Astrocyte (in vitro differentiated cells and primary cell): ENCODE data around the gene MED4. TPM values are rescaled to one million over a fixed set of nuclear protein-coding genes. Genes with fewer than 3 reads are reported as not detected.
A peak's percentile ranks its signal among the peaks of the same experiment; 100 is the strongest.

Experiments
- DNase-seq: peaks from one replicate; pipeline ENCODE4 v3.0.0-alpha.2; 2010; ENCODE audit warnings: low read depth
- FAIRE-seq: peaks from 2 replicates; lab custom pipeline; 2011; peaks lifted over from hg19 to GRCh38; lab: Jason Lieb, UNC
- H2AFZ ChIP-seq: 2 replicates; pipeline ENCODE4 v1.6.0; 2012; ENCODE audit warnings: low read depth, low read length, inconsistent platforms
- H3K27ac ChIP-seq: 2 replicates; pipeline ENCODE4 v1.5.1; 2011; ENCODE audit warnings: low read depth, low read length, inconsistent platforms
- H3K27me3 ChIP-seq: 2 replicates; pipeline ENCODE4 v1.6.0; 2011; ENCODE audit warnings: low read length, inconsistent platforms; ENCODE audit not compliant: insufficient read depth
- H3K36me3 ChIP-seq: 2 replicates; pipeline ENCODE4 v1.5.1; 2011; ENCODE audit warnings: low read length, inconsistent platforms; ENCODE audit not compliant: insufficient read depth
- H3K4me1 ChIP-seq: 2 replicates; pipeline ENCODE4 v1.5.1; 2011; ENCODE audit warnings: low read length, inconsistent platforms; ENCODE audit not compliant: insufficient read depth
- H3K4me2 ChIP-seq: 2 replicates; pipeline ENCODE4 v1.6.0; 2012; ENCODE audit warnings: low read length, inconsistent platforms
- H3K4me3 ChIP-seq: 2 replicates; pipeline ENCODE4 v1.5.1; 2011; ENCODE audit warnings: low read depth, mild to moderate bottlenecking, low read length, inconsistent platforms; ENCODE audit not compliant: insufficient read depth
- H3K79me2 ChIP-seq: 2 replicates; pipeline ENCODE4 v1.6.0; 2012; ENCODE audit warnings: mild to moderate bottlenecking, low read length, inconsistent platforms; ENCODE audit not compliant: insufficient read depth
- H3K9ac ChIP-seq: 2 replicates; pipeline ENCODE4 v1.6.0; 2012; ENCODE audit warnings: mild to moderate bottlenecking, low read length, inconsistent platforms
- H3K9me3 ChIP-seq: 2 replicates; pipeline ENCODE4 v1.5.1; 2012; ENCODE audit warnings: low read depth, mild to moderate bottlenecking, low read length, inconsistent platforms; ENCODE audit not compliant: insufficient read depth
- H4K20me1 ChIP-seq: 2 replicates; pipeline ENCODE4 v1.6.0; 2012; ENCODE audit warnings: low read length, inconsistent platforms; ENCODE audit not compliant: insufficient read depth
- H3K27ac Mint-ChIP-seq: one replicate; pipeline ENCODE4 v1.8.0; 2021; ENCODE audit warnings: mild to moderate bottlenecking, mixed read lengths; ENCODE audit not compliant: unreplicated experiment
- H3K27me3 Mint-ChIP-seq: one replicate; pipeline ENCODE4 v1.8.0; 2021; ENCODE audit warnings: low read depth, mixed read lengths; ENCODE audit not compliant: unreplicated experiment
- H3K36me3 Mint-ChIP-seq: one replicate; pipeline ENCODE4 v1.8.0; 2021; ENCODE audit warnings: low read depth, mixed read lengths; ENCODE audit not compliant: unreplicated experiment
- H3K4me1 Mint-ChIP-seq: one replicate; pipeline ENCODE4 v1.8.0; 2021; ENCODE audit warnings: low read depth, mixed read lengths; ENCODE audit not compliant: unreplicated experiment
- H3K4me3 Mint-ChIP-seq: one replicate; pipeline ENCODE4 v1.8.0; 2021; ENCODE audit warnings: mild to moderate bottlenecking, moderate library complexity, mixed read lengths; ENCODE audit not compliant: unreplicated experiment
- H3K9me3 Mint-ChIP-seq: one replicate; pipeline ENCODE4 v1.8.0; 2021; ENCODE audit warnings: mild to moderate bottlenecking, mixed read lengths; ENCODE audit not compliant: unreplicated experiment
- EZH2 ChIP-seq: IDR thresholded peaks from 2 replicates; pipeline ENCODE4 v1.6.1; 2012; ENCODE audit warnings: mild to moderate bottlenecking, low read length, inconsistent platforms; ENCODE audit not compliant: insufficient read depth
- total RNA-seq: library from RNA; stranded (reverse); gene quantifications from 2 replicates; pipeline ENCODE4 v1.2.1, GENCODE V29; 2021
- TF ChIP-seq, protein P1 (sequence below): IDR thresholded peaks from 2 replicates; pipeline ENCODE4 v1.5.1; 2011; ENCODE audit warnings: low read depth, mild to moderate bottlenecking, inconsistent platforms, low read length, moderate library complexity; ENCODE audit not compliant: insufficient read depth

Gene MED4
- total RNA-seq, 1 donor from 2014 or later: 37.5 TPM

DNA sequence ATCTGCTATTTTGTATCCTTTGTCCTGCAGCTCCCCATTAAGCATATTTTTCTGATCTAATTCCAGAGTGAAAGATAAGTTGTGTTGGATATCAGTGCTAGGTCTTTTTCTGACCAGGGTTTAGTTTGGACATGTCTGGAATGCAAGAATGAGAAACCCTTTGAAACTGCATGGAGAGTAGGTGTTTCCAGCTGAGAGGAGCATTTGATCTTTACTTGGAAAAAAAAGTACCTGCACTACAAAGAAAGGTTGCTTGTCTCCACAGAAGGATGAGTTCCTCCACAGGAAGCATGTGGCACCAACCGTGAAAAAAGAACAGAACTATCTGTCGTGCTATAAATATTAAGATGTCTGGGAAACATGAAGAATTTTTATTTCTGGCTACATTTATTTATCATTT lies 36.6 kb upstream of the MED4 start:
- H3K27me3 ChIP-seq: no peaks in the 10 kb centered on the region
- no peaks in the 10 kb centered on the region for H3K36me3 Mint-ChIP-seq
- no peak overlapping the region for H3K4me3 ChIP-seq
- no peaks in the 10 kb centered on the region for H3K36me3 ChIP-seq
- no peak overlapping the region for H2AFZ ChIP-seq
- no peaks in the 10 kb centered on the region for H3K4me1 ChIP-seq
- no peak overlapping the region for H3K4me3 Mint-ChIP-seq
- no peak overlapping the region for H3K4me2 ChIP-seq
- no peak overlapping the region for H3K27ac Mint-ChIP-seq
- FAIRE-seq: no peak
- H3K79me2 ChIP-seq: no peaks in the 10 kb centered on the region
- no peak for TF ChIP-seq EZH2
- TF ChIP-seq, protein P1, sequence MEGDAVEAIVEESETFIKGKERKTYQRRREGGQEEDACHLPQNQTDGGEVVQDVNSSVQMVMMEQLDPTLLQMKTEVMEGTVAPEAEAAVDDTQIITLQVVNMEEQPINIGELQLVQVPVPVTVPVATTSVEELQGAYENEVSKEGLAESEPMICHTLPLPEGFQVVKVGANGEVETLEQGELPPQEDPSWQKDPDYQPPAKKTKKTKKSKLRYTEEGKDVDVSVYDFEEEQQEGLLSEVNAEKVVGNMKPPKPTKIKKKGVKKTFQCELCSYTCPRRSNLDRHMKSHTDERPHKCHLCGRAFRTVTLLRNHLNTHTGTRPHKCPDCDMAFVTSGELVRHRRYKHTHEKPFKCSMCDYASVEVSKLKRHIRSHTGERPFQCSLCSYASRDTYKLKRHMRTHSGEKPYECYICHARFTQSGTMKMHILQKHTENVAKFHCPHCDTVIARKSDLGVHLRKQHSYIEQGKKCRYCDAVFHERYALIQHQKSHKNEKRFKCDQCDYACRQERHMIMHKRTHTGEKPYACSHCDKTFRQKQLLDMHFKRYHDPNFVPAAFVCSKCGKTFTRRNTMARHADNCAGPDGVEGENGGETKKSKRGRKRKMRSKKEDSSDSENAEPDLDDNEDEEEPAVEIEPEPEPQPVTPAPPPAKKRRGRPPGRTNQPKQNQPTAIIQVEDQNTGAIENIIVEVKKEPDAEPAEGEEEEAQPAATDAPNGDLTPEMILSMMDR: no peak
- no peaks in the 10 kb centered on the region for H4K20me1 ChIP-seq
- no peaks in the 10 kb centered on the region for H3K27me3 Mint-ChIP-seq
- peaks cover 3% of the 10 kb centered on the region for H3K9me3 Mint-ChIP-seq
- H3K4me1 Mint-ChIP-seq: peaks cover 7% of the 10 kb centered on the region
- no peak overlapping the region for H3K9ac ChIP-seq
- no peak for DNase-seq
- no peak overlapping the region for H3K27ac ChIP-seq
- H3K9me3 ChIP-seq: no peaks in the 10 kb centered on the region

DNA sequence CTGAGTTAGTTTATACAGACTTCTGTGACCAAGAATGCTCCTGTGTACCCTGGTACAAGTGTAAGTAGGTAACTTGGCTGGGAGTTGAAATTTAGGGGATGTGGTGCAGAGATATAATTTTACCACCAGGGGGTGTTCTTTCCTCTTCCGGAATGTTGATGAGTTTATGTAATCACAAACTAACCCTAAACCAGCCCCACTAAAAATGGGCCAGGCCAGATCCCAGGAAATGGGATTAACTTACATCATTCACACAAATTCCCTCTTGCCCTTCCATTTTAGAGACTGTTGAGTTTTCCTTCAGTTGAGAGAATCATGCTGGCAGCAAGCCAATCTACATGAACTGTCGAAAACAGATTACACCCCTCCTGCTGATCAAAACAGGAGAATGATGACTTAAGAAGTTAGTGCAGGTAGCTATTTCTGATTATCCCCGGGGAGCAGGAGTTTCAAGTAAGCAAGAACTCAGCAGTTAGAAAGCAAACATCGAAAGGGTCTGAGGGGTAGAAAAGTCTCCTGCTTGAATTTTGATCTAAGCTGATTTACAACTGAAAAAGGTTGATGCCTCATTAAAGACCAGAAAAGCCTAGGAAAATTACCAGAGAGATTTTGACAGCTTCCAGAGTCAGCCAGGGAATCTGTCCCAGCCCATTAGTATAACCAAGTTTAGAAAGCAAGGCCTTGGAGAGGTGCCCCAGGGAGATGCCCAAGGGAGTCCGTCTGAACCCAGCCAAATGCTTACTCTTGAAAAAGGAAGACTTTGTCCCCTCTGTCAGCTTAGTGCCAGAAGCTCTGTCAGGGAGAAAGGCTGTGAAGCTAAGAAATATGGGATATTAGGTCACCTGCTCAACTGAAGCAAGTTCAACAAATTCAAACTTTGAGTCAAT lies 32.3 kb upstream of the MED4 start:
- no peaks in the 10 kb centered on the region for H3K9me3 Mint-ChIP-seq
- Histone ChIP-seq H3K4me1 (no peaks in the 10 kb centered on the region), H3K9me3 (no peaks in the 10 kb centered on the region), H3K36me3 (no peaks in the 10 kb centered on the region), H3K4me2 (peak overlapping the region; percentile 38), H3K27me3 (no peaks in the 10 kb centered on the region), H2AFZ (peak overlapping the region; percentile 10), H3K27ac (no peak overlapping the region), H4K20me1 (no peaks in the 10 kb centered on the region), H3K79me2 (no peaks in the 10 kb centered on the region), H3K4me3 (no peak overlapping the region), H3K9ac (no peak overlapping the region)
- DNase-seq (peak; percentile 48), FAIRE-seq (peak; percentile 83)
- H3K4me1 Mint-ChIP-seq: peaks cover 12% of the 10 kb centered on the region
- peak overlapping the region; percentile 15 for H3K27ac Mint-ChIP-seq
- H3K36me3 Mint-ChIP-seq: no peaks in the 10 kb centered on the region
- TF ChIP-seq, protein P1: peak; percentile 73
- TF ChIP-seq EZH2: no peak
- no peaks in the 10 kb centered on the region for H3K27me3 Mint-ChIP-seq
- H3K4me3 Mint-ChIP-seq: no peak overlapping the region

DNA sequence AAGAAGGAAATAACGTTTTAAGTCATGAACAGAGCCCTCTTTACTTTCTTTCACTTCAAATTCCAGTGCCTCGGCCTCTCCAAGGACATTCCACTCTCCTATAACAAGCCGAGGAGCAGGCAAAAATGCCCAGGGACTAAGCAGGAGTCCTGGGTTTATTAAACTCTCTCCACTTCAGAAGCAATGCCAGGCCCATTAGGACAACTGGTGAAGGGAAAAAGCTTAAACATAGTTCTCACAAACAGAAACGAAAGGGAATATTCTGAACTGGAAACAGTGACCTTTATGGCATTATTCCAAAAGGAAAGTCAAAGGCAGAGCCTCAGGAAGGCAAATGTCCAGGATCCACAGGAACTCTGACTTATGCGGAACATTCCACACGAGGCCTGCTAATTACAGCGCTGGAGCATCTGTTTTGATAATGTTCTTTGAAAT lies 30.9 kb upstream of the MED4 start:
- no peak overlapping the region for H3K27ac Mint-ChIP-seq
- Histone ChIP-seq H3K27me3 (no peaks in the 10 kb centered on the region), H3K79me2 (no peaks in the 10 kb centered on the region), H3K9ac (no peak overlapping the region), H3K36me3 (no peaks in the 10 kb centered on the region), H3K9me3 (no peaks in the 10 kb centered on the region), H3K4me1 (no peaks in the 10 kb centered on the region), H2AFZ (peak overlapping the region; percentile 32), H3K4me3 (no peak overlapping the region), H3K4me2 (no peak overlapping the region), H4K20me1 (no peaks in the 10 kb centered on the region), H3K27ac (no peak overlapping the region)
- TF ChIP-seq EZH2: no peak
- TF ChIP-seq, protein P1: no peak
- H3K9me3 Mint-ChIP-seq: no peaks in the 10 kb centered on the region
- no peak overlapping the region for H3K4me3 Mint-ChIP-seq
- no peaks in the 10 kb centered on the region for H3K36me3 Mint-ChIP-seq
- DNase-seq (peak; percentile 58), FAIRE-seq (no peak)
- no peaks in the 10 kb centered on the region for H3K27me3 Mint-ChIP-seq
- peaks cover 9% of the 10 kb centered on the region for H3K4me1 Mint-ChIP-seq
